Measurements from ENCODE around the gene JAG1. TPM values are rescaled to one million over a fixed set of nuclear protein-coding genes. Genes with fewer than 3 reads are reported as not detected.
A peak's percentile ranks its signal among the peaks of the same experiment; 100 is the strongest.

The JAG1 gene
- total RNA-seq, 3 donors from 2014 or later = 87.1 to 104 (median 94.4) TPM

DNA sequence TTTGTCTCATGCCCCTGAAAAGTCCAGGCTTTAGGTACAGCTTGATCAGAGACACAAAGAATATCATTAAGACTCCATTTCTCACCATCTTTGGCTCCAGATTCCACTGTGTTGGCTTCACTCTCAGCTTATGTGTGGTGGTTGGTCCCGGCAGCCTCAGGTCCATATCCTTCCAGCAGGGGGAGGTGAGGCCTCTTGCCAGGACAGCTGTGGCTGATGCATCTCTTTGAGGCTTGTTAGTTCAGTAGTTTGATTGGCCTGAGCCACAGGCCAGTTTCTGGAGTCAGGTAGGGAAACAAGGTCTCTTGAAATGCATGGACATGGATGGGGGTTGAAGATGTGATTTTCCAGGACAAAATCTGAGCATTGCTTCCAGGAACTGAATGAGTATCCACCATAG is 62.4 kb downstream of the JAG1 start:
- Histone ChIP-seq H3K9me3 (no peaks in the 10 kb centered on the region), H3K36me3 (ENCODE audit: low read depth) (no peaks in the 10 kb centered on the region), H3K4me3 (no peak overlapping the region), H3K4me1 (ENCODE audit: low read depth) (no peaks in the 10 kb centered on the region)
- ATAC-seq (peak; percentile 76), DNase-seq (peak in 2 of 3 donors; percentile 50 to 55)
- intact Hi-C loops (cut with DNase I, micrococcal nuclease) = no loop called here
- TF ChIP-seq, protein P1, sequence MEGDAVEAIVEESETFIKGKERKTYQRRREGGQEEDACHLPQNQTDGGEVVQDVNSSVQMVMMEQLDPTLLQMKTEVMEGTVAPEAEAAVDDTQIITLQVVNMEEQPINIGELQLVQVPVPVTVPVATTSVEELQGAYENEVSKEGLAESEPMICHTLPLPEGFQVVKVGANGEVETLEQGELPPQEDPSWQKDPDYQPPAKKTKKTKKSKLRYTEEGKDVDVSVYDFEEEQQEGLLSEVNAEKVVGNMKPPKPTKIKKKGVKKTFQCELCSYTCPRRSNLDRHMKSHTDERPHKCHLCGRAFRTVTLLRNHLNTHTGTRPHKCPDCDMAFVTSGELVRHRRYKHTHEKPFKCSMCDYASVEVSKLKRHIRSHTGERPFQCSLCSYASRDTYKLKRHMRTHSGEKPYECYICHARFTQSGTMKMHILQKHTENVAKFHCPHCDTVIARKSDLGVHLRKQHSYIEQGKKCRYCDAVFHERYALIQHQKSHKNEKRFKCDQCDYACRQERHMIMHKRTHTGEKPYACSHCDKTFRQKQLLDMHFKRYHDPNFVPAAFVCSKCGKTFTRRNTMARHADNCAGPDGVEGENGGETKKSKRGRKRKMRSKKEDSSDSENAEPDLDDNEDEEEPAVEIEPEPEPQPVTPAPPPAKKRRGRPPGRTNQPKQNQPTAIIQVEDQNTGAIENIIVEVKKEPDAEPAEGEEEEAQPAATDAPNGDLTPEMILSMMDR (IDR thresholded peaks at IDR 0.05) = peak; percentile 10

DNA sequence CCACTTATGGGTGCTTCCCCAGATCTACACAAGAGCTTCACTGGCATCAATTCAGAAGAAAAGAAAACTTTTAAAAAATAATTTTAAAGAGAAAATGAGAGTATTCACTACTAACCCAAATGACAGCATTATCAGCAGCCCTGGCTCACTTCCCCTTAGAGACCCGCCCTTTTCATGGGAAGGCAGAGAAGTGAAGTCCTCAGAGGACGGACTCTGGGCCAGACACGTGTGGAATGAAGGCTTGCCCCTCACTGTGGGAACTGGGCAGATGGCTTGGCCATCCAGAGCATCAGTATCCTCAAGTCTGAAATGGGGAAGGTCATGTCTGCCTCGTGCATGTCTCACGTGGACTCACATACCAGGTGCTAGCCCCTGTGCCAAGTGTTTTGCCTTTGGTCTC is 63.5 kb downstream of the JAG1 start:
- no peak overlapping the region for H3K4me3 ChIP-seq
- no peaks in the 10 kb centered on the region for H3K4me1 ChIP-seq (ENCODE audit: low read depth)
- no peaks in the 10 kb centered on the region for H3K9me3 ChIP-seq
- no peaks in the 10 kb centered on the region for H3K36me3 ChIP-seq (ENCODE audit: low read depth)
- ATAC-seq (peak; percentile 57), DNase-seq (no peak)
- intact Hi-C loops (cut with DNase I, micrococcal nuclease) = no loop called here
- TF ChIP-seq, protein P1 (IDR thresholded peaks at IDR 0.05) = no peak

DNA sequence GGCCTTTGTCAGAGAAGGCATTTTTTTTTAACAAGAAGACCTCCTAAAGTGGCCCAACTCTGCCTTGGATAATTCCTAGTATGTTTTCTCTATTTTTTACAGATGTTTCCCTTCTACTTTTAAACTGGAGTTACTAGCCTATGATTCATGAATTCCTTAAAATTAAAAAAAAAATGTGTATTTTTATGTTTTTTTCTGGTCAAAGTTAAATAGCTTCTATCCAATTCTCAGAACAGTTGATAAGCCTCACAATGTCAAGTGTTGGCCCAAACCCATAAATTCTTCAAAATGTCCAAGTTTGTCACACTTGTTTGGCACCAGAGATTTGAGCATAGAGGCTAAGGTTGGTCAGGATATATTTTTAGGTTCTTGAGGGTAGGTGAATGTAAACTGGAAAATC is 64.0 kb downstream of the JAG1 start:
- H3K4me1 ChIP-seq (ENCODE audit: low read depth) = no peaks in the 10 kb centered on the region
- ATAC-seq (no peak), DNase-seq (no peak)
- TF ChIP-seq, protein P1 (IDR thresholded peaks at IDR 0.05) = no peak
- no peaks in the 10 kb centered on the region for H3K9me3 ChIP-seq
- H3K36me3 ChIP-seq (ENCODE audit: low read depth) = no peaks in the 10 kb centered on the region
- intact Hi-C loops (cut with DNase I, micrococcal nuclease) = no loop called here
- no peak overlapping the region for H3K4me3 ChIP-seq

DNA sequence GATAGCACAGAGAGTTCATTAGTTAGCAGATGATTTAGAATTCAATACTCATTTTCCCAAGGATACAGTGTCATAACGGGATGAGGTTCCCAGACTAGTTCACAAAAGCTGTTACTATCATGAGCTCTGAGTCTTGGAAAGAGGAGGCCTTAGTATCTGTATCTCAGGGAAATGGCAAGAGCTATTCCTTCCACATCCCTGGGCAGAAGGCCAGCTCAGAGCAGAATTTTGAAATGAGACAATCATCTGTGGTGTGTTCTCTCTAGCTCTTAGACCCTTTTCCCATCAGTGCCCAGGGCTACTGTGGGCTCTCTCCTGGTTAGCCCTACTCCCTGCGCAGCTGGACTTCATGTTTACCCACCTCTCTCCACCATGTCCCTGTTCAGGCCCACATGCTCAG is 64.5 kb downstream of the JAG1 start:
- TF ChIP-seq, protein P1 (IDR thresholded peaks at IDR 0.05) = no peak
- Histone ChIP-seq H3K4me1 (ENCODE audit: low read depth) (no peaks in the 10 kb centered on the region), H3K9me3 (no peaks in the 10 kb centered on the region), H3K4me3 (no peak overlapping the region), H3K36me3 (ENCODE audit: low read depth) (no peaks in the 10 kb centered on the region)
- intact Hi-C loops (cut with DNase I, micrococcal nuclease) = no loop called here
- peak in 1 of 3 donors; percentile 26 for DNase-seq
- peak; percentile 30 for ATAC-seq

DNA sequence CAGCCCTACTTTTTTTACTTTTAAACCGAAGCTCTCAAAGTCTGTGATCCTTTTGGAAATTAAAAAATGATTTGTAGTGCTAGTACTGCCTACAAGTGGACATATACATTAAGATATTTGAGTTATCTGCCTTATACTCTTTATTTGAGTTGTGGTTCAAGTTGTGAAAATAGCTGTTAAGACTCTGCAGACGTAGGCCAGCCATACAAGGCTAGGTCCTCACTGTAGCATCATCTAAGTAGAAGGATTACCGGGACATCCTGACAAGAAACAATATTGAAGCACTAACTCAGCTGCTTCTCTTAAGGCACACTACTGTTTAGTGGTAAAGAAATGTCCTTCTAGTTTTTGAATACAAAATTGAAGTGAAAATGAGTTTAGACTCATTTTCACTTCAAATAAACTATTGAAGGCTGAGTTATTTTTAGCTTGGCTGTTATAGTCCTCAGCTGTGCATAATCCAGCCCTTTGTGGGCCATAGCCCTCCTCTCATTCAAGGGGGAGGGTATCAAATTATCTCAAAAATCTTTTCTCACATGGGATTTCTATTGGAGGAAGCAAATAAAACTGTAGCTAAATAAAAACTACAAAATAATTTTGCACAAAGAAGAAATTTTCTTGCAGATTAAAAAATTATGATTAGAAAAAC is 68.1 kb downstream of the JAG1 start:
- H3K4me3 ChIP-seq = no peak overlapping the region
- no peak for DNase-seq
- ATAC-seq = no peak
- H3K9me3 ChIP-seq = no peaks in the 10 kb centered on the region
- H3K4me1 ChIP-seq (ENCODE audit: low read depth) = no peaks in the 10 kb centered on the region
- TF ChIP-seq, protein P1 (IDR thresholded peaks at IDR 0.05) = no peak
- intact Hi-C loops (cut with DNase I, micrococcal nuclease) = no loop called here
- H3K36me3 ChIP-seq (ENCODE audit: low read depth) = no peaks in the 10 kb centered on the region
